HFFc6 (cell line): Measurements from ENCODE around the gene SPATA2L. TPM values are rescaled to one million over a fixed set of nuclear protein-coding genes. Genes with fewer than 3 reads are reported as not detected.

ENCODE experiments used
- DNase-seq: peaks from one replicate; pipeline ENCODE4 v3.0.0-alpha.2; 2018
- H3K27ac Mint-ChIP-seq: 2 replicates; pipeline ENCODE4 v1.8.0; 2020; ENCODE audit warnings: mild to moderate bottlenecking, mixed read lengths
- H3K27me3 Mint-ChIP-seq: 2 replicates; pipeline ENCODE4 v1.8.0; 2021; ENCODE audit warnings: mild to moderate bottlenecking, moderate library complexity, mixed read lengths; ENCODE audit not compliant: insufficient read depth
- H3K36me3 Mint-ChIP-seq: 2 replicates; pipeline ENCODE4 v1.8.0; 2021; ENCODE audit warnings: low read depth, mixed read lengths
- H3K4me1 Mint-ChIP-seq: 2 replicates; pipeline ENCODE4 v1.8.0; 2020; ENCODE audit warnings: low read depth, mixed read lengths
- H3K4me3 Mint-ChIP-seq: 2 replicates; pipeline ENCODE4 v1.8.0; 2020; ENCODE audit warnings: mild to moderate bottlenecking, moderate library complexity, mixed read lengths
- H3K9me3 Mint-ChIP-seq: 2 replicates; pipeline ENCODE4 v1.8.0; 2020; ENCODE audit warnings: mild to moderate bottlenecking, mixed read lengths
- CTCF ChIP-seq: fragments of 200-600 bp; sonication (generic); IDR thresholded peaks from 2 replicates; pipeline ENCODE4 v1.5.0; 2021; ENCODE audit warnings: antibody characterized with exemption, mild to moderate bottlenecking
- total RNA-seq, 6 experiments: library from RNA; stranded (reverse); fragmentation: NEBNext Ultra II Directional; extraction: Animal tissue kit (Norgen Biotek cat#: 25700); gene quantifications; 2 replicates in 1 of 6; 3 replicates in 5 of 6; pipeline ENCODE4 v1.2.3, GENCODE V29; 2021

Gene SPATA2L
- total RNA-seq, 6 experiments from 2014 or later = 5.6 to 6.9 (median 5.9) TPM

- no peak for TF ChIP-seq CTCF
- Mint-ChIP-seq H3K4me3 (peak overlapping the region; percentile 70; the same call in 1 of the 2 replicates), H3K9me3 (no peaks in the 10 kb centered on the region), H3K27me3 (0 out of 2 replicates have a peak, but pooled peaks cover 2% of the 10 kb centered on the region), H3K27ac (no peak overlapping the region), H3K4me1 (no peaks in the 10 kb centered on the region), H3K36me3 (peaks cover 5% of the 10 kb centered on the region; the same call in 1 of the 2 replicates)
- DNase-seq = peak; percentile 55
These were observed 10.2 kb upstream of the SPATA2L start for GRCh38 chr16:89711601-89712273.

- DNase-seq = no peak
- Mint-ChIP-seq H3K36me3 (peaks cover 5% of the 10 kb centered on the region; the same call in 1 of the 2 replicates), H3K4me3 (no peak overlapping the region), H3K9me3 (no peaks in the 10 kb centered on the region), H3K27me3 (peaks cover 2% of the 10 kb centered on the region; the same call in 1 of the 2 replicates), H3K4me1 (no peaks in the 10 kb centered on the region), H3K27ac (no peak overlapping the region)
- TF ChIP-seq CTCF = no peak
These were observed 9.4 kb upstream of the SPATA2L start for GRCh38 chr16:89710709-89711564.

- Mint-ChIP-seq H3K4me1 (no peaks in the 10 kb centered on the region), H3K36me3 (peaks cover 3% of the 10 kb centered on the region; the same call in 1 of the 2 replicates), H3K4me3 (no peak overlapping the region), H3K27ac (no peak overlapping the region), H3K9me3 (no peaks in the 10 kb centered on the region), H3K27me3 (peaks cover 2% of the 10 kb centered on the region; the same call in 1 of the 2 replicates)
- TF ChIP-seq CTCF = no peak
- no peak for DNase-seq
These were observed 8.4 kb upstream of the SPATA2L start for GRCh38 chr16:89709716-89710432.

- no peak overlapping the region for H3K4me3 Mint-ChIP-seq
- H3K36me3 Mint-ChIP-seq = no peaks in the 10 kb centered on the region
- no peaks in the 10 kb centered on the region for H3K4me1 Mint-ChIP-seq
- H3K9me3 Mint-ChIP-seq = no peaks in the 10 kb centered on the region
- TF ChIP-seq CTCF = no peak
- no peak overlapping the region for H3K27ac Mint-ChIP-seq
- DNase-seq = no peak
- peaks cover 2% of the 10 kb centered on the region; the same call in 1 of the 2 replicates for H3K27me3 Mint-ChIP-seq
These were observed 7.7 kb upstream of the SPATA2L start for GRCh38 chr16:89709166-89709565.

- no peak for DNase-seq
- H3K27me3 Mint-ChIP-seq = peaks cover 4% of the 10 kb centered on the region; the same call in 1 of the 2 replicates
- H3K4me3 Mint-ChIP-seq = no peak overlapping the region
- no peaks in the 10 kb centered on the region for H3K36me3 Mint-ChIP-seq
- H3K9me3 Mint-ChIP-seq = no peaks in the 10 kb centered on the region
- no peak overlapping the region for H3K27ac Mint-ChIP-seq
- TF ChIP-seq CTCF = no peak
- H3K4me1 Mint-ChIP-seq = no peaks in the 10 kb centered on the region
These were observed 7.0 kb upstream of the SPATA2L start for GRCh38 chr16:89708481-89708931.
